Measurements from ENCODE around the gene PPP1R10. TPM values are rescaled to one million over a fixed set of nuclear protein-coding genes. Genes with fewer than 3 reads are reported as not detected.

PPP1R10 gene
- total RNA-seq, 3 donors from 2014 or later = 68.5 to 80.3 (median 79.2) TPM

DNA sequence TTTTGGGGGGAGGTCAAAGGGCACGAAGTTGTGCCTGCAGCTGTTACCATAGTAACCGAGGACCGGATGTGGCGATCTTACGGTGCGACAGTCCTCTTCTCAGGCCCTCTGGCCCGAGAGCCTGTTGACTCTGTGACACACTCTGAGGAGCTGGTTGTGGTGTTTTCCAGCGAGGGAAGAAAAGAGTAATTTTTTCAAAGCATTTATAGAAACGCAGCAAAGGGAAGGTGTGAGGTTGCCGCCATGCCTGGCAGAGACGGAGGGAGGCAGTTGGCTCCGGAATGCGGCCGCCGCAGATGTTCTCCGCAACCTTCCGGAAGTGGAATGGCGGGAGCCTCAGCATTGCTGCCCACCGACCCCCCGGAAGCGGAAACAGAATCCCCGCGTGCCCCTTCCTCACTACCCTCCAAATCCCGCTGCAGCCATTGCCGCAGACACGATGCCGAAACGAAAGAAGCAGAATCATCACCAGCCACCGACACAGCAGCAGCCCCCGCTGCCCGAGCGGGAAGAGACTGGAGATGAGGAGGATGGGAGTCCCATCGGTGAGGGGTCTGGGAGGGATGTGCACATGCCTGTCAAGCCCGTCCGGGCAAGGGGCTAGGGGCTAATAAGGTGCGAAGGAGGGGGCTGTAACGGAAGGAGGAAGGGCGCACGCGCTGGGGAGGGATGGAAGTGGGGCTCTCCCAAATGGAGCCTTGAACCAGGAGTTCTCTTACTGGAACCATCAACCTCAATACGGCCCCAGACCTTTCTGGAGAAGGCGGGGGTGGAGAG is 59.9 kb downstream of the PPP1R10 start, which contains the start of gene PRR3:
Gene PRR3, plus strand, starts transcription at position 390 of the 777 bp plus-strand sequence. Its CDS starts 50 bp downstream, at position 440.
- Histone ChIP-seq H3K4me1 (ENCODE audit: low read depth) (peaks cover 9% of the 10 kb centered on the region), H3K9me3 (no peaks in the 10 kb centered on the region), H3K36me3 (ENCODE audit: low read depth) (no peaks in the 10 kb centered on the region), H3K4me3 (peak within 1 kb of the TSS; percentile 80)
- TF ChIP-seq, protein P1, sequence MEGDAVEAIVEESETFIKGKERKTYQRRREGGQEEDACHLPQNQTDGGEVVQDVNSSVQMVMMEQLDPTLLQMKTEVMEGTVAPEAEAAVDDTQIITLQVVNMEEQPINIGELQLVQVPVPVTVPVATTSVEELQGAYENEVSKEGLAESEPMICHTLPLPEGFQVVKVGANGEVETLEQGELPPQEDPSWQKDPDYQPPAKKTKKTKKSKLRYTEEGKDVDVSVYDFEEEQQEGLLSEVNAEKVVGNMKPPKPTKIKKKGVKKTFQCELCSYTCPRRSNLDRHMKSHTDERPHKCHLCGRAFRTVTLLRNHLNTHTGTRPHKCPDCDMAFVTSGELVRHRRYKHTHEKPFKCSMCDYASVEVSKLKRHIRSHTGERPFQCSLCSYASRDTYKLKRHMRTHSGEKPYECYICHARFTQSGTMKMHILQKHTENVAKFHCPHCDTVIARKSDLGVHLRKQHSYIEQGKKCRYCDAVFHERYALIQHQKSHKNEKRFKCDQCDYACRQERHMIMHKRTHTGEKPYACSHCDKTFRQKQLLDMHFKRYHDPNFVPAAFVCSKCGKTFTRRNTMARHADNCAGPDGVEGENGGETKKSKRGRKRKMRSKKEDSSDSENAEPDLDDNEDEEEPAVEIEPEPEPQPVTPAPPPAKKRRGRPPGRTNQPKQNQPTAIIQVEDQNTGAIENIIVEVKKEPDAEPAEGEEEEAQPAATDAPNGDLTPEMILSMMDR (IDR thresholded peaks at IDR 0.05) = no peak
- peak; percentile 82 to 92 (median 92) for DNase-seq
- intact Hi-C loops (cut with DNase I, micrococcal nuclease) = no loop called here
- peak; percentile 85 for ATAC-seq

DNA sequence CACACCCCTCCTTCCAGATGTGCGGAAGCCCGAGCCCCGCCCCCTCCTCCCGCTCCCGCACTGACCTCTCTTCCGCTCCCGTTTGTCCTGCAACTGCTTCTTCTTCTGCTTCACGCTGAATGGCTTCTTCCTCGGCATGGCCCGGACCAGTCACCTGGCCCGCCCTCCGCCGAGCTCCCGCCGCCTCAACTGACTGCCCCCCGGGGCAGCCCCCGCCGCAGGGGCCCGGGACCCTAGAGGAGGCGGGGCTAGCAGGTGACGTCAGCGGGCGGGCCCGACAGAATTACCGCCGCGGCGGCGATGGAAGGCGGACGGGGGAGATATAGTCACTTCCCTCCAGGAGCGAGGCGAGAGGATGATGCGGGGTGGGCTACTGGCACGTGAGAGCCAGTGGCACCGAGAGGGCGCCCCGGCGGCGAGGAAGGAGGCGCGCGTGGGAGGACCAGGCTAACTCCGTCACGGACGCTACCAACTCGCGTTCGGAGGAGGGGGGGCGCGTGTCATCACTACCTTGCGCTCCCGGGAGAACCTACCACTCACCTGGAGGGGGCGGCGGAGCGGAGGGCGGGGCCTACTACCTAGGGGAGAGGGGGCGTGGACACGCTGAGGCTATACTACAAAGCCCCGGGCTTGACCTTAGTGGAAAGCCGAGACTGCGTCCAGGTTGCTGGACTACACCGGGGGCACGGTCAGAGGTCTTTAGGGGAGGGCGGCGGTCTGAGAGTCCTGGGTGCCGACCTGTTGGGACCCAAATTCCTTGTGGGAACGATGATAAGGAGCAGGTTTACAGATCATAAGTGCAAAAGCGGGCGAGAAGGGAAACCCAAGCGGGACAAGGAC is 60.8 kb downstream of the PPP1R10 start, which contains the start of gene GNL1:
Gene GNL1, minus strand, starts transcription at position 424 of the 840 bp plus-strand sequence. Its CDS starts 286 bp downstream, at position 138.
- no peaks in the 10 kb centered on the region for H3K9me3 ChIP-seq
- H3K36me3 ChIP-seq (ENCODE audit: low read depth) = no peaks in the 10 kb centered on the region
- peak; percentile 96 for ATAC-seq
- peak; percentile 99 for DNase-seq
- peak within 1 kb of the TSS; percentile 80 for H3K4me3 ChIP-seq
- peaks cover 9% of the 10 kb centered on the region for H3K4me1 ChIP-seq (ENCODE audit: low read depth)
- TF ChIP-seq, protein P1 (IDR thresholded peaks at IDR 0.05) = no peak
- intact Hi-C loops (cut with DNase I, micrococcal nuclease) = no loop called here

DNA sequence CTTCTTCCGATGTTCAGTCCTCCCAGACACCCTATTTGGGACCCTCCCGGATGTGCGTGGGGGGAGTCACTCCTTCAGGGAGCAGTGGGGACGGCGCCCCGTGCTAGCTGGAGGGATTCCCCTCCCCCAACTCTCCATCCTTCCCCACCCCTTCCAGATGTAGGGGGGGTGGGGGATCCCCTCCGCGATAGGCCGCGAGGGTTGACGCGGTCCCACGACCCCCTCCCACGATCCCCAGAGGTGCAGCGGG is 61.3 kb downstream of the PPP1R10 start:
- Histone ChIP-seq H3K4me3 (peak overlapping the region; percentile 80), H3K4me1 (ENCODE audit: low read depth) (peaks cover 9% of the 10 kb centered on the region), H3K9me3 (no peaks in the 10 kb centered on the region), H3K36me3 (ENCODE audit: low read depth) (no peaks in the 10 kb centered on the region)
- intact Hi-C loops (cut with DNase I, micrococcal nuclease) = no loop called here
- TF ChIP-seq, protein P1 (IDR thresholded peaks at IDR 0.05) = no peak
- DNase-seq (no peak), ATAC-seq (no peak)

DNA sequence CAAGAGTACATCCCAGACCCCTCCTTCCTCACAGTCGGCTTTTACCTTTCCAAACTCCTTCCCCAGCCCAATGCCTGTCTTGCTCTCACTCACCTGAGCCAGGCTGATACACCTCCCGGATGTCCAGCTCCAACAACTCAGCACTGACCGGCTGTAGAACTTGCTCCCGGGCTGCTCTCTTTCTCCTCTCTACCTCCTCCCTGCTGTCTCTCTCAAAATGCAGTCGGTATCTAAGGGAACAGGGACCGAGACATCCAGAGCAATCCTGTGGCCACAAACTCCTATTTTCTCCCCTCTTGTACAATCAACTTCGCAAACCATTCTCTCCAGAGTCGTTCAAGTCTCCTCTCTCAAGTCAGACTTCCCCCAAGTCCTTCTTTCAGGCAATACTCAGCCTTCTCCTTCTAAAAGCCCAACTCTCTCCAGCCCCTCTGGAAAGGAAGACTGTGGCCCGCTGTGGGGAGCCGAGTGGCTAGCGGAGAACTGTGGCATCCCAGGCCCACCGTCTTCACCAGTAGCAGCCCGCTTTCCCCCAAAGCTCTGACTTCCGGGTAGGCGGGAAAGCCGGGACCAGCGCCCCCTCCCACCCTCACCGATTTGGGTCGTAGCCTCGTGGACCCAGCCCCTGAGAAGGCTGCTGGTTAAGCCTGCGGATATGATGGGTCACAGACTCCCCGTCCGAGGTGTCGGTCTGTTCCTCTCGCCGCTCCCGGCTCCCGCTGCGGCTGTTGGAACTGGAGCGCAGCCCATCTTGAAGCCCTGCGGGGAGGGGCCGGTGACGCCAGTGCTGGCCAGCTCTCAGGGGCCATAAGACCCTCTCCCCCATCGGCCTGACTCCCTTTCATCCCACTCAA is 61.9 kb downstream of the PPP1R10 start:
- Histone ChIP-seq H3K4me1 (ENCODE audit: low read depth) (peaks cover 9% of the 10 kb centered on the region), H3K9me3 (no peaks in the 10 kb centered on the region), H3K4me3 (peak overlapping the region; percentile 80), H3K36me3 (ENCODE audit: low read depth) (no peaks in the 10 kb centered on the region)
- peak; percentile 2 for ATAC-seq
- TF ChIP-seq, protein P1 (IDR thresholded peaks at IDR 0.05) = no peak
- peak in 2 of 3 donors; percentile 47 to 76 for DNase-seq
- intact Hi-C loops (cut with DNase I, micrococcal nuclease) = no loop called here

DNA sequence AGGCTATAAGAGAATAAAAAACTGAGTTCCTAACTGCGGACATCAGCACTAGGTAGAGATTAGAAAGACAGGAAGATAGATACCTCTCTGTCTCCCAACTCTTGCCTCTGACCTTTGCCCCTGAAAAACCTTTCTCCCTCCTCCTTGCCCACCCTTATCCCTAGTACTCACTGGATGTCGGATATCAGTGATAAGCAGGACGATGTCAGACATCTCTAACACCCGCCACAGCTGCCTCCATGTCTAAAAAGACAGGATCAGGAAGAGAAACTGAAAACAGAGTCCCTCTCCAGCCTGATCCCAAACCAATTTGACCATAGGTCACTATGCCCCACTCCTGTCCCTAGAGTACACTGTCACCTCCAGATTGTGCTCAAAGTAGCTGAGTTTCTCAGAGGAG is 62.6 kb downstream of the PPP1R10 start:
- no peak for DNase-seq
- Histone ChIP-seq H3K4me3 (no peak overlapping the region), H3K9me3 (no peaks in the 10 kb centered on the region), H3K4me1 (ENCODE audit: low read depth) (peaks cover 9% of the 10 kb centered on the region), H3K36me3 (ENCODE audit: low read depth) (no peaks in the 10 kb centered on the region)
- intact Hi-C loops (cut with DNase I, micrococcal nuclease) = no loop called here
- no peak for ATAC-seq
- TF ChIP-seq, protein P1 (IDR thresholded peaks at IDR 0.05) = no peak
